NB4 (cell line): Measurements from ENCODE around the gene NBEAL2.

Experiments used
- CTCF ChIP-seq: IDR thresholded peaks from one replicate; pipeline ENCODE4 v1.5.1; 2012; ENCODE audit warnings: low read depth, low read length
- POLR2A ChIP-seq: IDR thresholded peaks from 2 replicates; pipeline ENCODE4 v1.6.1; 2011; ENCODE audit warnings: mild to moderate bottlenecking; ENCODE audit not compliant: insufficient read length; ENCODE audit errors: extremely low read depth

- no peak for TF ChIP-seq POLR2A
- TF ChIP-seq CTCF, result no peak
Measured at GRCh38 chr3:47018269-47018611, 38.8 kb downstream of the NBEAL2 start.
